HL-60 (cell line): Measurements from ENCODE around the gene FAN1.
A peak's percentile ranks its signal among the peaks of the same experiment; 100 is the strongest.

Experiments used
- DNase-seq, 2 experiments: peaks; one replicate each; pipeline ENCODE4 v3.0.0-alpha.2; 2010 to 2020; ENCODE audit warnings: low read depth in 1 of 2, low spot score in 1 of 2
- H3K27ac ChIP-seq: fragments of 250-450 bp; sonication (Bioruptor Pico); replicated peaks from 2 replicates; pipeline ENCODE4 v1.5.1; 2020; ENCODE audit warnings: mild to moderate bottlenecking, moderate library complexity
- H3K27me3 ChIP-seq: fragments of 250-450 bp; sonication (Bioruptor Pico); 2 replicates; pipeline ENCODE4 v1.5.1; 2021; ENCODE audit warnings: mild to moderate bottlenecking, moderate library complexity; ENCODE audit not compliant: insufficient read depth, poor library complexity, severe bottlenecking
- H3K4me3 ChIP-seq: replicated peaks from 2 replicates; pipeline ENCODE4 v1.5.1; 2011; ENCODE audit warnings: mild to moderate bottlenecking, control low read depth, low read length; ENCODE audit not compliant: insufficient read depth
- GABPA ChIP-seq: IDR thresholded peaks from 2 replicates; pipeline ENCODE4 v1.6.1; 2012; ENCODE audit warnings: low read depth
- POLR2AphosphoS5 ChIP-seq: IDR thresholded peaks from 2 replicates; pipeline ENCODE4 v1.6.1; 2012; ENCODE audit warnings: low read depth
- REST ChIP-seq: IDR thresholded peaks from 2 replicates; pipeline ENCODE4 v1.6.1; 2012; ENCODE audit warnings: low read depth; ENCODE audit not compliant: insufficient replicate concordance
- SPI1 ChIP-seq: IDR thresholded peaks from 2 replicates; pipeline ENCODE4 v1.6.1; 2012; ENCODE audit warnings: low read depth, mild to moderate bottlenecking, borderline replicate concordance
- TF ChIP-seq, protein P1 (sequence below): IDR thresholded peaks from one replicate; pipeline ENCODE4 v1.5.1; 2011; ENCODE audit warnings: low read length, control low read depth, inconsistent platforms; ENCODE audit not compliant: insufficient read depth

Gene FAN1

DNA sequence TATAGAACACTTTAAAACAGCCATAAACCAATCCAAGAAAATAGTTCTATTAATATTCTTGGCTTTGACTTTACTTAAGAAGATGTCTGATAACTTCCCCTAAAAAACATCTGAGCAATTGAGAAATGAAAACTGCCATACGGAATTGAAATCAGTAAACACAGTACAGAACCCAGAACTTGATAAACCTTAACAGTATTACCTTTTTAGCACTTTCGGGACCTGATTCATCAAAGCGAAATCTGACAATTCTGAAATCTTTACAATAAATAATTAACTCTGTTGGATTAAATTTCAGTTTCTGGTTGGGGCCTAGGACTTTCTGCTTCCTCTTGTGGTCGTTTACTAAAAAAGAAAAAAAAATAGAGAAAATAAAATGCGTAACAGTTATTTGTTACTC lies 70.4 kb downstream of the FAN1 start:
- no peak for TF ChIP-seq REST
- TF ChIP-seq GABPA: no peak
- TF ChIP-seq POLR2AphosphoS5: no peak
- TF ChIP-seq, protein P1, sequence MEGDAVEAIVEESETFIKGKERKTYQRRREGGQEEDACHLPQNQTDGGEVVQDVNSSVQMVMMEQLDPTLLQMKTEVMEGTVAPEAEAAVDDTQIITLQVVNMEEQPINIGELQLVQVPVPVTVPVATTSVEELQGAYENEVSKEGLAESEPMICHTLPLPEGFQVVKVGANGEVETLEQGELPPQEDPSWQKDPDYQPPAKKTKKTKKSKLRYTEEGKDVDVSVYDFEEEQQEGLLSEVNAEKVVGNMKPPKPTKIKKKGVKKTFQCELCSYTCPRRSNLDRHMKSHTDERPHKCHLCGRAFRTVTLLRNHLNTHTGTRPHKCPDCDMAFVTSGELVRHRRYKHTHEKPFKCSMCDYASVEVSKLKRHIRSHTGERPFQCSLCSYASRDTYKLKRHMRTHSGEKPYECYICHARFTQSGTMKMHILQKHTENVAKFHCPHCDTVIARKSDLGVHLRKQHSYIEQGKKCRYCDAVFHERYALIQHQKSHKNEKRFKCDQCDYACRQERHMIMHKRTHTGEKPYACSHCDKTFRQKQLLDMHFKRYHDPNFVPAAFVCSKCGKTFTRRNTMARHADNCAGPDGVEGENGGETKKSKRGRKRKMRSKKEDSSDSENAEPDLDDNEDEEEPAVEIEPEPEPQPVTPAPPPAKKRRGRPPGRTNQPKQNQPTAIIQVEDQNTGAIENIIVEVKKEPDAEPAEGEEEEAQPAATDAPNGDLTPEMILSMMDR: no peak
- no peak for TF ChIP-seq SPI1
- Histone ChIP-seq H3K27me3 (no peaks in the 10 kb centered on the region), H3K27ac (no peak overlapping the region), H3K4me3 (no peak overlapping the region)
- no peak for DNase-seq

DNA sequence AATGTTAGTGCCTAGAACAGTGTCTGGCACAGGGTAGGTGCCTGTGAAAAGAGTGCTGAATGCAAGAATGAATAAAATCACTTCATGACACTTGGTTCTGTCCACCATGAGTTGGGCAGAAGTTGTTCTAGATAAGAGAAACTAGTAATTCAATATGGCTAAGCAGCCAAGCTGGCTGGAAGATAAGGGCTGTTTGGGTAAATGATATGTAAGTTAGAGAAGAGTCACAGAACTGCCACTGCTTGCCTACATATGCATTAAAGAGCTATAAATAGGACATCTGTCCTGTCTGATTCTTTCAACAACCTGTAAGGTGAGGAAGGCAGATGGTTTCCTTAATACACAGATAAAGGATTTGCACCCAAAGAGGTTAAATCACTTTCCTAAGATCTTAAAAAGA lies 74.6 kb downstream of the FAN1 start:
- Histone ChIP-seq H3K27ac (no peak overlapping the region), H3K27me3 (no peaks in the 10 kb centered on the region), H3K4me3 (no peak overlapping the region)
- DNase-seq: no peak
- TF ChIP-seq, protein P1: no peak
- TF ChIP-seq REST: no peak
- TF ChIP-seq SPI1: no peak
- no peak for TF ChIP-seq GABPA
- TF ChIP-seq POLR2AphosphoS5: no peak

DNA sequence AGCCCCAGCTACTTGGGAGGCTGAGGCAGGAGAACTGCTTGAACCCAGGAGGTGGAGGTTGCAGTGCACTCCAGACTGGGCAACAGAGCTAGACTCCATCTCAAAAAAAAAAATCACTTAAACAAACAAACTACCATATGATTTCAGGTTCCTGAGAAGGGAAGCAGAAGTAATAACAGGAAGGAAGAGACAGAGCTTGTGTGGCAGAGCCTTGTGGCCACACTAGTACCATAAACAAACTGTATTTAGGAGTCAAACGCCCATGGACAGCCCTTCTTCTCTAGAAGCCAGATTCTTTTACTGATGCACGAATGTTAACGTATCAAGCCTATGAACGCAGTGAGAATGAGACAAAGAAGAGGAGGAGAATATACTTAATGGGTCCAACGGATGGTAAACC lies 75.7 kb downstream of the FAN1 start:
- Histone ChIP-seq H3K4me3 (no peak overlapping the region), H3K27ac (peak overlapping the region; percentile 5), H3K27me3 (no peaks in the 10 kb centered on the region)
- peak in 1 of 2 experiments; percentile 49 for DNase-seq
- TF ChIP-seq SPI1: peak; percentile 56; the same call in 1 of the 2 replicates
- TF ChIP-seq REST: no peak

DNA sequence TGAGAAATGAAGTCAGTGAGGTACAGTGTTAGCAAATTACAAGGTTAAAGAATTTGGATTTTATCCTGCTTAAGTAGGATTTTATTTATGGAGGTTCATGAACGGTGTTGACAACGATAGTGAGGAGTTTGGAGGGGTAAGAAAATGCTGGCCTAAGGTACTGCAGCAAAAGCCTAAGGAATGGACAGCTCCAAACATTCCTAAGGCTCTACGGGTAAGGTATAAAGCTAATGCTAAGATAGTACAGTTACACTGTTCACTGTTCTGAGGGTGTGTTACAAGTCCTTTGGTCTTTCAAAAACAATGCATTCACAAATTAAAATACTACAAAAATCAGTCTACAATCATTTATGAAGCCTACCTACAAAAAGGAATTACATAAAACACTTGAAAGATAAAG lies 80.4 kb downstream of the FAN1 start:
- no peak for TF ChIP-seq SPI1
- no peak for TF ChIP-seq GABPA
- TF ChIP-seq, protein P1: no peak
- no peak for DNase-seq
- H3K4me3 ChIP-seq: no peak overlapping the region

More for the DNA sequence above, 80.4 kb downstream of the FAN1 start:
- no peaks in the 10 kb centered on the region for H3K27me3 ChIP-seq
- no peak overlapping the region for H3K27ac ChIP-seq
